HG02943 (cell line): Measurements from ENCODE around the gene SYNGR4.
A peak's percentile ranks its signal among the peaks of the same experiment; 100 is the strongest.

Experiments
- ATAC-seq: cut with Tn5 transposase; IDR thresholded peaks from one replicate; pipeline ENCODE4 v1.9.1; 2021; ENCODE audit warnings: mild to moderate bottlenecking, low read depth, moderate library complexity; ENCODE audit not compliant: unreplicated experiment

Gene SYNGR4

GRCh38 chr19:48341515-48342413 lies 22.4 kb upstream of the SYNGR4 start:
- ATAC-seq: no peak

- no peak for ATAC-seq
These were observed 21.8 kb upstream of the SYNGR4 start for GRCh38 chr19:48342414-48342738.

- ATAC-seq: no peak
These were observed 21.2 kb upstream of the SYNGR4 start for GRCh38 chr19:48342841-48343540.

GRCh38 chr19:48344892-48345291 lies 19.3 kb upstream of the SYNGR4 start:
- ATAC-seq: no peak

GRCh38 chr19:48346191-48346590 lies 18.0 kb upstream of the SYNGR4 start:
- ATAC-seq: no peak

GRCh38 chr19:48348045-48348444 lies 16.1 kb upstream of the SYNGR4 start:
- ATAC-seq: no peak

GRCh38 chr19:48348737-48349136 lies 15.4 kb upstream of the SYNGR4 start:
- ATAC-seq: no peak

GRCh38 chr19:48350856-48351255 lies 13.3 kb upstream of the SYNGR4 start:
- no peak for ATAC-seq

GRCh38 chr19:48351341-48351752 lies 12.8 kb upstream of the SYNGR4 start:
- ATAC-seq: no peak

GRCh38 chr19:48353677-48354076 lies 10.5 kb upstream of the SYNGR4 start:
- ATAC-seq: no peak

- no peak for ATAC-seq
These were observed 9.7 kb upstream of the SYNGR4 start for GRCh38 chr19:48354332-48354992.

GRCh38 chr19:48355365-48355954 lies 8.7 kb upstream of the SYNGR4 start:
- ATAC-seq: no peak

GRCh38 chr19:48359123-48359522 lies 5.0 kb upstream of the SYNGR4 start:
- ATAC-seq: no peak

- no peak for ATAC-seq
These were observed 2.3 kb upstream of the SYNGR4 start for GRCh38 chr19:48361912-48362311.

- ATAC-seq: peak; percentile 44
These were observed 1.3 kb upstream of the SYNGR4 start for GRCh38 chr19:48362716-48363499.

- ATAC-seq: peak; percentile 10
These were observed 712 bp upstream of the SYNGR4 start for GRCh38 chr19:48363500-48363809.

GRCh38 chr19:48364598-48365348 lies 606 bp downstream of the SYNGR4 start:
- no peak for ATAC-seq

- ATAC-seq: no peak
These were observed 1.4 kb downstream of the SYNGR4 start for GRCh38 chr19:48365602-48366001.

GRCh38 chr19:48367855-48368254 lies 3.7 kb downstream of the SYNGR4 start:
- no peak for ATAC-seq

GRCh38 chr19:48368936-48369335 lies 4.8 kb downstream of the SYNGR4 start:
- no peak for ATAC-seq
